Measurements from ENCODE around the gene ZNF385B.

Gene ZNF385B

GRCh38 chr2:179553382-179553781 is 308.0 kb downstream of the ZNF385B start:
- H2AFZ ChIP-seq: no peak overlapping the region
- no peak overlapping the region for H3K27ac ChIP-seq
- no peaks in the 10 kb centered on the region for H3K9me3 ChIP-seq (ENCODE audit: control insufficient read depth, low read length)
- no peaks in the 10 kb centered on the region for H3K4me1 ChIP-seq
- no peak for TF ChIP-seq CTCF (IDR thresholded peaks at IDR 0.05)
- H3K27me3 ChIP-seq (ENCODE audit: control insufficient read depth, insufficient read depth, low read length): no peaks in the 10 kb centered on the region
- no peak overlapping the region for H3K9ac ChIP-seq
- no peaks in the 10 kb centered on the region for H3K36me3 ChIP-seq (ENCODE audit: control insufficient read depth, insufficient read depth, low read length)
- H3K4me3 ChIP-seq (ENCODE audit: low read depth, low read length): no peak overlapping the region
- H3K79me2 ChIP-seq: no peaks in the 10 kb centered on the region
- H3K4me2 ChIP-seq (ENCODE audit: low read length): no peak overlapping the region

GRCh38 chr2:179551539-179552045 is 309.8 kb downstream of the ZNF385B start:
- Histone ChIP-seq H3K79me2 (no peaks in the 10 kb centered on the region), H2AFZ (no peak overlapping the region), H3K27me3 (ENCODE audit: control insufficient read depth, insufficient read depth, low read length) (no peaks in the 10 kb centered on the region), H3K27ac (no peak overlapping the region), H3K4me3 (ENCODE audit: low read depth, low read length) (no peak overlapping the region), H3K9me3 (ENCODE audit: control insufficient read depth, low read length) (no peaks in the 10 kb centered on the region), H3K4me1 (no peaks in the 10 kb centered on the region), H3K9ac (no peak overlapping the region), H3K4me2 (ENCODE audit: low read length) (no peak overlapping the region), H3K36me3 (ENCODE audit: control insufficient read depth, insufficient read depth, low read length) (no peaks in the 10 kb centered on the region)
- no peak for TF ChIP-seq CTCF (IDR thresholded peaks at IDR 0.05)

- H3K9ac ChIP-seq: no peak overlapping the region
- no peaks in the 10 kb centered on the region for H3K4me1 ChIP-seq
- no peak overlapping the region for H3K4me2 ChIP-seq (ENCODE audit: low read length)
- H3K27ac ChIP-seq: no peak overlapping the region
- H3K79me2 ChIP-seq: no peaks in the 10 kb centered on the region
- H3K4me3 ChIP-seq (ENCODE audit: low read depth, low read length): no peak overlapping the region
- no peaks in the 10 kb centered on the region for H3K36me3 ChIP-seq (ENCODE audit: control insufficient read depth, insufficient read depth, low read length)
- H3K9me3 ChIP-seq (ENCODE audit: control insufficient read depth, low read length): no peaks in the 10 kb centered on the region
- H2AFZ ChIP-seq: no peak overlapping the region
- H3K27me3 ChIP-seq (ENCODE audit: control insufficient read depth, insufficient read depth, low read length): no peaks in the 10 kb centered on the region
- TF ChIP-seq CTCF (IDR thresholded peaks at IDR 0.05): no peak
Measured at GRCh38 chr2:179550849-179551248, 310.6 kb downstream of the ZNF385B start.

GRCh38 chr2:179550214-179550613 is 311.2 kb downstream of the ZNF385B start:
- TF ChIP-seq CTCF (IDR thresholded peaks at IDR 0.05): no peak
- H3K79me2 ChIP-seq: no peaks in the 10 kb centered on the region
- H2AFZ ChIP-seq: no peak overlapping the region
- no peaks in the 10 kb centered on the region for H3K4me1 ChIP-seq
- no peaks in the 10 kb centered on the region for H3K27me3 ChIP-seq (ENCODE audit: control insufficient read depth, insufficient read depth, low read length)
- H3K9ac ChIP-seq: no peak overlapping the region
- no peak overlapping the region for H3K4me3 ChIP-seq (ENCODE audit: low read depth, low read length)
- H3K9me3 ChIP-seq (ENCODE audit: control insufficient read depth, low read length): no peaks in the 10 kb centered on the region
- H3K36me3 ChIP-seq (ENCODE audit: control insufficient read depth, insufficient read depth, low read length): no peaks in the 10 kb centered on the region
- no peak overlapping the region for H3K4me2 ChIP-seq (ENCODE audit: low read length)
- no peak overlapping the region for H3K27ac ChIP-seq

GRCh38 chr2:179546656-179547055 is 314.8 kb downstream of the ZNF385B start:
- H3K27me3 ChIP-seq (ENCODE audit: control insufficient read depth, insufficient read depth, low read length): no peaks in the 10 kb centered on the region
- H2AFZ ChIP-seq: no peak overlapping the region
- no peaks in the 10 kb centered on the region for H3K79me2 ChIP-seq
- TF ChIP-seq CTCF (IDR thresholded peaks at IDR 0.05): no peak
- no peak overlapping the region for H3K4me3 ChIP-seq (ENCODE audit: low read depth, low read length)
- H3K4me1 ChIP-seq: no peaks in the 10 kb centered on the region
- no peaks in the 10 kb centered on the region for H3K9me3 ChIP-seq (ENCODE audit: control insufficient read depth, low read length)
- H3K4me2 ChIP-seq (ENCODE audit: low read length): no peak overlapping the region
- H3K36me3 ChIP-seq (ENCODE audit: control insufficient read depth, insufficient read depth, low read length): no peaks in the 10 kb centered on the region
- H3K27ac ChIP-seq: no peak overlapping the region
- no peak overlapping the region for H3K9ac ChIP-seq
